NCI-H2029 treated with DMSO at 0.1 percent for 48 hours (cell line): Measurements from ENCODE around the gene FCER1G.

Experiments used
- DNase-seq: peaks from one replicate; lab custom pipeline; 2025; lab: John Stamatoyannopoulos, UW

Gene FCER1G

DNA sequence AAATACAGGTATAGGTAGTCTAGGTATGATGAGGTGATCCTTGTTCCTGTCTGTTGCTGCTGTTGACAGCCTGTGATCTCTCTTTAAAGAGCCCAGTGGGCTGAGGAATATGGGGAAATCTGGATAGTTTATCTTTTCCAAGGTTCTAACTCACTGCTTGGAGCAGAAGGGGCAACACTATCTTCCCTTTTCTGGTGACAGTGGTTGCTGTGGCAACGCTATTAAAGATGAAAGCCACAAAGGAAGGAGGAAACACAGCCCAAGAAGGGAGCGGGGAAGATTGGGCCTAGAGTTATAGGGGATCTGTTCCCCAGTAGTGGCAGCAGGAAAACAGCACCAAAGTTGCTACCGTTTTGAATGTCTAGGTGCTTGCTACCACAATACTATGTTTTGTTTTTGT lies 52.2 kb downstream of the FCER1G start:
- no peak for DNase-seq
